ENCODE data around the gene BDH1.

- TF ChIP-seq CTCF (IDR thresholded peaks at IDR 0.05) (no peak), POLR2A (IDR thresholded peaks at IDR 0.05) (no peak)
Measured at GRCh38 chr3:197546307-197547085, 9.3 kb downstream of the BDH1 start.

All from Peyer's patch (tissue), 4 donors.